ENCODE results near the gene CCDC18.

DNA sequence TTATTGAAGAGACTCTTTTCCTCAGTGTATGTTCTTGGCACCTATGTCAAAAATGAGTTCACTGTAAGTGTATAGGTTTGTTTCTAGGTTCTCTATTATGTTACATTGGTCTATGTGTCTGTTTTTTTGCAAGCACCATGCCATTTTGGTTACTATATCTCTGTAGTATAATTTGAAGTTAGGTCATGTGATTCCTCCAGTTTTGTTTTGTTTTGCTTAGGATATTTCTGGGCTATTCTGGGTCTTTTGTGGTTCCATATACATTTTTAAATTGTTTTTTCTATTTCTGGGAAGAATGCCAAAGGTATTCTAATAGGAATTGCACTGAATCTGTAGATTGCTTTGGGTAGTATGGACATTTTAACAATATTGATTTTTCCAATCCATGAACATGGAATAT is 13.5 kb upstream of the CCDC18 start:
- TF ChIP-seq, protein P1, sequence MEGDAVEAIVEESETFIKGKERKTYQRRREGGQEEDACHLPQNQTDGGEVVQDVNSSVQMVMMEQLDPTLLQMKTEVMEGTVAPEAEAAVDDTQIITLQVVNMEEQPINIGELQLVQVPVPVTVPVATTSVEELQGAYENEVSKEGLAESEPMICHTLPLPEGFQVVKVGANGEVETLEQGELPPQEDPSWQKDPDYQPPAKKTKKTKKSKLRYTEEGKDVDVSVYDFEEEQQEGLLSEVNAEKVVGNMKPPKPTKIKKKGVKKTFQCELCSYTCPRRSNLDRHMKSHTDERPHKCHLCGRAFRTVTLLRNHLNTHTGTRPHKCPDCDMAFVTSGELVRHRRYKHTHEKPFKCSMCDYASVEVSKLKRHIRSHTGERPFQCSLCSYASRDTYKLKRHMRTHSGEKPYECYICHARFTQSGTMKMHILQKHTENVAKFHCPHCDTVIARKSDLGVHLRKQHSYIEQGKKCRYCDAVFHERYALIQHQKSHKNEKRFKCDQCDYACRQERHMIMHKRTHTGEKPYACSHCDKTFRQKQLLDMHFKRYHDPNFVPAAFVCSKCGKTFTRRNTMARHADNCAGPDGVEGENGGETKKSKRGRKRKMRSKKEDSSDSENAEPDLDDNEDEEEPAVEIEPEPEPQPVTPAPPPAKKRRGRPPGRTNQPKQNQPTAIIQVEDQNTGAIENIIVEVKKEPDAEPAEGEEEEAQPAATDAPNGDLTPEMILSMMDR (IDR thresholded peaks at IDR 0.05) = no peak
- TF ChIP-seq POLR2A (IDR thresholded peaks at IDR 0.05) (no peak), EP300 (IDR thresholded peaks at IDR 0.05) (no peak)
